Measurements from ENCODE around the gene HGD. TPM values are rescaled to one million over a fixed set of nuclear protein-coding genes. Genes with fewer than 3 reads are reported as not detected.
A peak's percentile ranks its signal among the peaks of the same experiment; 100 is the strongest.

The HGD gene
- total RNA-seq, 1 experiment from 2014 or later: 0.33 TPM

GRCh38 chr3:120604784-120605183, 77.3 kb downstream of the HGD start:
- no peak overlapping the region for H2BK15ac ChIP-seq (ENCODE audit: low read depth, low read length)

More at GRCh38 chr3:120604784-120605183, 77.3 kb downstream of the HGD start:
- no peak overlapping the region for H3K27ac ChIP-seq (ENCODE audit: insufficient read length, low read depth, low read length)
- Mint-ChIP-seq H3K4me1 (peaks cover 3 to 5% of the 10 kb centered on the region in 2 experiments), H3K4me3 (no peak overlapping the region), H3K27me3 (ENCODE audit: low read depth) (no peaks in the 10 kb centered on the region), H3K9me3 (no peaks in the 10 kb centered on the region), H3K36me3 (ENCODE audit: insufficient read depth in 1 of 3, low read depth in 3 of 3) (peaks cover 6 to 23% (median 21%) of the 10 kb centered on the region in 3 experiments; a peak in 6 of 7 replicates), H3K27ac (no peak overlapping the region)
- H3T11ph ChIP-seq (ENCODE audit: low read length): no peak overlapping the region
- no peak overlapping the region for H4K8ac ChIP-seq (replicated peaks; ENCODE audit: insufficient read length, low read depth, low read length)
- no peak overlapping the region for H3K4me2 ChIP-seq (ENCODE audit: insufficient read depth, insufficient read length, low read length)
- H2BK120ac ChIP-seq (ENCODE audit: low read depth, low read length, poor library complexity, severe bottlenecking): no peak overlapping the region
- no peaks in the 10 kb centered on the region for H3K79me2 ChIP-seq (ENCODE audit: insufficient read depth, low read length)
- H4K5ac ChIP-seq (ENCODE audit: insufficient read length, low read depth, low read length): no peak overlapping the region
- no peaks in the 10 kb centered on the region for H4K20me1 ChIP-seq (ENCODE audit: control insufficient read depth, insufficient read depth, insufficient read length)
- H3K14ac ChIP-seq (ENCODE audit: insufficient read depth, low read length): no peak overlapping the region
- H3K23me2 ChIP-seq (ENCODE audit: insufficient read length, low read depth, low read length, poor library complexity, severe bottlenecking): no peaks in the 10 kb centered on the region
- no peak for TF ChIP-seq CTCF (conservative IDR thresholded peaks at IDR 0.05)
- H2BK20ac ChIP-seq (ENCODE audit: low read depth, low read length, poor library complexity, severe bottlenecking): no peak overlapping the region
- no peak overlapping the region for H3K56ac ChIP-seq (ENCODE audit: insufficient read length, low read depth, low read length)
- no peak overlapping the region for H3K18ac ChIP-seq (ENCODE audit: insufficient read length, low read depth, low read length)
- no peak overlapping the region for H3K4ac ChIP-seq (ENCODE audit: low read depth, low read length)
- no peak overlapping the region for H3K9ac ChIP-seq (ENCODE audit: extremely low read depth, insufficient read length, low read length)
- H3K9me3 ChIP-seq (ENCODE audit: control insufficient read depth, low read depth, low read length): no peaks in the 10 kb centered on the region
- H2AK5ac ChIP-seq (ENCODE audit: insufficient read length, low read length): no peak overlapping the region
- no peaks in the 10 kb centered on the region for H3K79me1 ChIP-seq (ENCODE audit: insufficient read depth, low read depth, low read length, poor library complexity, severe bottlenecking)
- no peak overlapping the region for H4K91ac ChIP-seq (ENCODE audit: insufficient read length, low read depth, low read length)
- H3K27me3 ChIP-seq (ENCODE audit: insufficient read depth, low read length): no peaks in the 10 kb centered on the region
- H3K4me1 ChIP-seq (ENCODE audit: insufficient read depth, low read length): no peaks in the 10 kb centered on the region
- no peak overlapping the region for H2AFZ ChIP-seq (ENCODE audit: low read length)
- peak; percentile 29 for DNase-seq
- H2BK12ac ChIP-seq (ENCODE audit: insufficient read length, low read depth, low read length): no peak overlapping the region
- H2BK5ac ChIP-seq (ENCODE audit: insufficient read length, low read length): no peak overlapping the region
- H3K23ac ChIP-seq (ENCODE audit: insufficient read length, low read depth, low read length): no peak overlapping the region
